ENCODE data around the gene NRIP2. TPM values are rescaled to one million over a fixed set of nuclear protein-coding genes. Genes with fewer than 3 reads are reported as not detected.
"Not testable (repeated sequence)": the region's sequence is repeated elsewhere in the genome, so short reads cannot be mapped to it uniquely, and the experiment has no call there.

NRIP2 gene
- total and polyA plus RNA-seq, 2 donors (not counting 3 experiments of a cell fraction or from before 2014, with no cell fraction given), result not detected

DNA sequence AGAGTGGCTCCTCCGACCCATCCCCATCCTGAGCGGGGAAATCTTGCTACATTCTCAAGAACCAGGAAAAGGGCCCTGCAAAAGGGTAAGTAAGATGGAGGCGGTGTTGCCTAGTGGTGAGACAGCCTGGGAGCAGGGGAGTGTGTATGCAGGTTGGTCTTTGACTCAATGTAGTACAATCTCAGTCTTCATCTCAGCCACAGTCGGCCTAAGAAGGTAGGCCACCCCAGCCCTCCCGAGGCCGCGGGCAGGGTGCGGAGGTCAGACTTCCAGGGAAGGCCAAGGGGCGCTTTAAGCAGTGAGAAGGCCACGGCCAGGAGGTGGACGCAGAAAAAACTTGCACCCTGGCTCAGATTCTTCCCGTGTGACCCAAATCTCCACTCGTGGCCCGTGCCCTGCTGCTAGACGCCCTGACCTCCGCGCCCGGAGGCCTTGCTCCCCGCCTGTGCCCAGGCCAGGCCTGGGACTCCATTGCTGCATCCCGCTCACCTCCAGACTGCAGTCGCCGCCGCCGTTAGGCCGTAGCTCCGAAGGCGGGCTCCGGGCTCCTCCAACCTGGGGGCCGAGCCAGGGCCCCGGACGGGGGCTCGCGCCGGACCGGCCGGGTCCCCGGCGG is 41.7 kb upstream of the NRIP2 start:
- TSS peak; percentile 44 for BruUV-seq (replicated peaks)
- POLR2A ChIA-PET, result interaction anchor here (0.6 to 0.8 kb wide), 2 partner anchors 14 to 28 kb away, joined by 3 to 5 read pairs; partner anchors contain the start of gene TULP3
- no peaks in the 10 kb centered on the region for H4K20me1 ChIP-seq (replicated peaks; ENCODE audit: control insufficient read depth, extremely low read depth, insufficient read depth, low read length)
- peaks cover 78% of the 10 kb centered on the region for H3K79me2 ChIP-seq (ENCODE audit: control insufficient read depth, insufficient read depth, low read length)
- peak overlapping the region; percentile 77 for H3K4me2 ChIP-seq (ENCODE audit: insufficient read depth, low read length)
- intact Hi-C loops (cut with micrococcal nuclease), result loop anchor here (1.0 to 2.0 kb wide), 3 partner anchors 14 to 158 kb away; partner anchors contain the start of gene TULP3
- CTCF ChIA-PET, result interaction anchor here (0.9 to 2.9 kb wide), 13 partner anchors 9 to 165 kb away, joined by 3 to 21 read pairs (median 5); partner anchors contain the start of genes TEX52 and TULP3
- peaks cover 0 to 5% of the 10 kb centered on the region in 2 experiments for H3K36me3 ChIP-seq (ENCODE audit: control insufficient read depth in 2 of 2, extremely low read depth in 1 of 2, insufficient read depth in 2 of 2, low read length in 2 of 2)
- peak overlapping the region; percentile 56 to 99 (median 67) for H3K4me3 ChIP-seq (replicated peaks in 1 of 3; ENCODE audit: insufficient read depth in 1 of 3, low read depth in 1 of 3, low read length in 3 of 3)
- peak overlapping the region; percentile 77 for H2AFZ ChIP-seq (ENCODE audit: low read depth, low read length)
- peaks cover 17% of the 10 kb centered on the region for H3K4me1 ChIP-seq (ENCODE audit: control insufficient read depth, extremely low read depth, insufficient read depth, low read length)
- TF ChIP-seq, protein P1, sequence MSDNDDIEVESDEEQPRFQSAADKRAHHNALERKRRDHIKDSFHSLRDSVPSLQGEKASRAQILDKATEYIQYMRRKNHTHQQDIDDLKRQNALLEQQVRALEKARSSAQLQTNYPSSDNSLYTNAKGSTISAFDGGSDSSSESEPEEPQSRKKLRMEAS (IDR thresholded peaks at IDR 0.05; ENCODE audit: insufficient read depth, insufficient read length), result no peak
- TF ChIP-seq POLR2A (IDR thresholded peaks at IDR 0.05; ENCODE audit: low read depth, low read length), result no peak
- TF ChIP-seq JUN (IDR thresholded peaks at IDR 0.05; ENCODE audit: borderline replicate concordance, insufficient read depth, insufficient read length, low read depth), result no peak
- TF ChIP-seq FOS (IDR thresholded peaks at IDR 0.05; ENCODE audit: borderline replicate concordance, insufficient read depth, low read length), result no peak
- TF ChIP-seq MYC (IDR thresholded peaks at IDR 0.05; ENCODE audit: low read depth, low read length), result no peak
- no peak for TF ChIP-seq GATA2 (IDR thresholded peaks at IDR 0.05; ENCODE audit: insufficient read depth, insufficient read length, low read depth, low read length)
- TF ChIP-seq EZH2 (IDR thresholded peaks at IDR 0.05; ENCODE audit: borderline replicate concordance, low read depth, low read length, severe bottlenecking), result no peak
- no peaks in the 10 kb centered on the region for H3K9me1 ChIP-seq (replicated peaks; ENCODE audit: control insufficient read depth, extremely low read depth, insufficient read depth, low read length)
- no peaks in the 10 kb centered on the region for H3K9me3 ChIP-seq (replicated peaks; ENCODE audit: control insufficient read depth, insufficient read depth, low read length)
- DNase-seq (ENCODE audit: low read depth, low spot score) (no peak), FAIRE-seq (peak; percentile 77)
- H3K27me3 ChIP-seq (ENCODE audit: control insufficient read depth in 2 of 2, insufficient read depth in 2 of 2, low read length in 2 of 2), result no peaks in the 10 kb centered on the region
- H3K27ac ChIP-seq (ENCODE audit: insufficient read depth, low read depth, low read length), result peak overlapping the region; percentile 27
- dilution Hi-C loops (cut with MboI; ENCODE audit: extremely low pct_ligation_motif_present, low sequenced_read_pairs), result no loop called here
- peak overlapping the region; percentile 75 for H3K9ac ChIP-seq (replicated peaks; ENCODE audit: extremely low read depth, insufficient read depth, low read length)

DNA sequence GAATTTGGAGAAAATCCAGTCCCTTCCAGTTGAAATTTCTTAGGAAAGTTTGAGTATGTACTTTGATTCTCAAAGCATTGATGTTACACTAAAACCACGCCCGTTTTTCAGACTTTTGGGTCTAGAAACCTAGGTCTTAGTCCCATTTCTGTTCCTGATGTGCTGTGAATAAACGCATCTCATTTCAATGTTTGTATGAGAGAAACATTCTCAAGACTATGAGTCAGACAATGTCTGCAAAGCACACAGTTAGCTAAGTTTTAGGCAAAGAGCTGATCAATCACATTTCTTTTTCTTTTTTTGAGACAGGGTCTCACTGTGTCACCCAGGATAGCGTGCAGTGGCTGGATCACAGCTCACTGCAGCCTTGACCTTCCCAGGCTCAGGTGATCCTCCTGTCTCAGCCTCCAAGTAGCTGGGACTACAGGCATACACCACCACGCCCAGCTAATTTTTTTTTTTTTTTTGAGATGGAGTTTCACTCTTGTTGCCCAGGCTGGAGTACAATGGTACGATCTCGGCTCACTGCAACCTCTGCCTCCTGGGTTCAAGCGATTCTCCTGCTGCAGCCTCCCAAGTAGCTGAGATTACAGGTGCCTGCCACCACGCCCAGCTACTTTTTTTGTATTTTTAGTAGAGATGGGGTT is 34.3 kb upstream of the NRIP2 start:
- H3K9ac ChIP-seq (replicated peaks; ENCODE audit: extremely low read depth, insufficient read depth, low read length); BruUV-seq (replicated peaks); H3K27ac ChIP-seq (ENCODE audit: insufficient read depth, low read depth, low read length); dilution Hi-C loops (cut with MboI; ENCODE audit: extremely low pct_ligation_motif_present, low sequenced_read_pairs); H3K4me2 ChIP-seq (ENCODE audit: insufficient read depth, low read length); DNase-seq (ENCODE audit: low read depth, low spot score); POLR2A ChIA-PET; intact Hi-C loops (cut with micrococcal nuclease); H3K9me3 ChIP-seq (replicated peaks; ENCODE audit: control insufficient read depth, insufficient read depth, low read length); FAIRE-seq; H3K27me3 ChIP-seq (ENCODE audit: control insufficient read depth in 2 of 2, insufficient read depth in 2 of 2, low read length in 2 of 2); H3K4me3 ChIP-seq (replicated peaks in 1 of 3; ENCODE audit: insufficient read depth in 1 of 3, low read depth in 1 of 3, low read length in 3 of 3); H4K20me1 ChIP-seq (replicated peaks; ENCODE audit: control insufficient read depth, extremely low read depth, insufficient read depth, low read length); H3K9me1 ChIP-seq (replicated peaks; ENCODE audit: control insufficient read depth, extremely low read depth, insufficient read depth, low read length); H3K4me1 ChIP-seq (ENCODE audit: control insufficient read depth, extremely low read depth, insufficient read depth, low read length); H2AFZ ChIP-seq (ENCODE audit: low read depth, low read length): not testable (repeated sequence)
- CTCF ChIA-PET, result interaction anchor here (1.7 to 6.1 kb wide), 2 partner anchors 15 to 172 kb away, joined by 3 to 33 read pairs; no protein-coding TSS in a partner anchor
- Histone ChIP-seq H3K36me3 (ENCODE audit: control insufficient read depth in 2 of 2, extremely low read depth in 1 of 2, insufficient read depth in 2 of 2, low read length in 2 of 2) (peaks cover 6 to 17% of the 10 kb centered on the region in 2 experiments), H3K79me2 (ENCODE audit: control insufficient read depth, insufficient read depth, low read length) (peaks cover 22% of the 10 kb centered on the region)

All from endothelial cell of umbilical vein (primary cell).